GM18507 (cell line): ENCODE data around the gene FOXC1.

Experiments used
- DNase-seq: peaks from one replicate; pipeline ENCODE4 v3.0.0; 2011; ENCODE audit warnings: low read depth; ENCODE audit not compliant: insufficient read length; ENCODE audit errors: extremely low spot score
- FAIRE-seq: peaks from 2 replicates; lab custom pipeline; 2011; peaks lifted over from hg19 to GRCh38; lab: Jason Lieb, UNC

Gene FOXC1

DNA sequence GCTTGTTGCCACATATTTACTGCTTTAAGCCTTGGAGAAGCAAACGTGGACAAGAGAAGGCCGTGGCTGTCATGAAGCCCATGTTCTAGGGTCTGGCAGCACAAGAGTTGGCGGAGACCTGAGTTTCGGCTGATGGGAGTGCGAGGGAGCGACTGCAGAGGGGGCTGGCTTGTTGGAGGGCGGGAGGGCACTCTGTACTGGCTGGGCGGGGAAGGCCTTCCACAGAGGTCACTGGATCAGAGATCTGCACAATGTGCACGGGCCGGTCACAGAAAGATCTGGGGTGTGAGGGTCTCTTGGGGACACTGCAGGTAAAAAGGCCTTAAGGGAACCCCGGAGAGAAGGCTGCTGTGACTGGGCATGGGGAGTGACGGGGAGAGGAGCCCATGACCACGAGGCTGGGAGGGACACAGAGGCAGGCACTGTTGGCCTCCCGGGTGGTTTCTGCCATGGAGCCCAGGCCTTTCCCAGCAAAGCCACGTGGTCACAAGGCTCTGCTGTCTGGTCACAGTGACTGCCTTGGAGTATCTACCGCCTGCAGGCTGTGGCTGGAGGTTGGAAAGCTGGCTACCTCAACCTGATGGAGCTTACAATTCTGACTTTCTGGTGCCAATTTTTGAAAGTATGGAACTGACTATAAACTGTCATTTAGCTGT lies 23.8 kb downstream of the FOXC1 start:
- no peak for DNase-seq
- no peak for FAIRE-seq

DNA sequence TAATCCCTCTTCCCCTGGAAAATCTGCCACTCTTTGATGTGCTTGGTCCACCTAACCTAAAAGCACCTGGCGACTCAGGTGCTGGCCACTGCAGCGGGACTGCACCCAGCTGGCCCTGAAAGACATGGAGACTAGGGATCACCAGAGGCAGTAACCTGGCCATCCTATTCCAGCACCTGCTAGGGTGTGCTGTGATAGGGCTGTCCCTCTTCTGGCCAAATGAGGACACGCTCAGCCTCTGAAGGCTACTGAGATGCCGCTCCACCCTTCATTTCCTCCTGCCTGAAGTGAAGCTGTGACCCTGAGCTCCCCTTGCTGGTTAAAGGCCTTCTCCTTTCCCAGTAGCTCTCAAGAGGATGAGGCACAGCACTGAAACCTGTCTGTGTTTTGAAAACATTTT lies 24.4 kb downstream of the FOXC1 start:
- FAIRE-seq (no peak), DNase-seq (no peak)

GRCh38 chr6:1635305-1636010 lies 25.7 kb downstream of the FOXC1 start:
- FAIRE-seq, result no peak

GRCh38 chr6:1636272-1636825 lies 26.6 kb downstream of the FOXC1 start:
- no peak for FAIRE-seq

More at GRCh38 chr6:1635305-1636010, 25.7 kb downstream of the FOXC1 start:
- no peak for DNase-seq

DNA sequence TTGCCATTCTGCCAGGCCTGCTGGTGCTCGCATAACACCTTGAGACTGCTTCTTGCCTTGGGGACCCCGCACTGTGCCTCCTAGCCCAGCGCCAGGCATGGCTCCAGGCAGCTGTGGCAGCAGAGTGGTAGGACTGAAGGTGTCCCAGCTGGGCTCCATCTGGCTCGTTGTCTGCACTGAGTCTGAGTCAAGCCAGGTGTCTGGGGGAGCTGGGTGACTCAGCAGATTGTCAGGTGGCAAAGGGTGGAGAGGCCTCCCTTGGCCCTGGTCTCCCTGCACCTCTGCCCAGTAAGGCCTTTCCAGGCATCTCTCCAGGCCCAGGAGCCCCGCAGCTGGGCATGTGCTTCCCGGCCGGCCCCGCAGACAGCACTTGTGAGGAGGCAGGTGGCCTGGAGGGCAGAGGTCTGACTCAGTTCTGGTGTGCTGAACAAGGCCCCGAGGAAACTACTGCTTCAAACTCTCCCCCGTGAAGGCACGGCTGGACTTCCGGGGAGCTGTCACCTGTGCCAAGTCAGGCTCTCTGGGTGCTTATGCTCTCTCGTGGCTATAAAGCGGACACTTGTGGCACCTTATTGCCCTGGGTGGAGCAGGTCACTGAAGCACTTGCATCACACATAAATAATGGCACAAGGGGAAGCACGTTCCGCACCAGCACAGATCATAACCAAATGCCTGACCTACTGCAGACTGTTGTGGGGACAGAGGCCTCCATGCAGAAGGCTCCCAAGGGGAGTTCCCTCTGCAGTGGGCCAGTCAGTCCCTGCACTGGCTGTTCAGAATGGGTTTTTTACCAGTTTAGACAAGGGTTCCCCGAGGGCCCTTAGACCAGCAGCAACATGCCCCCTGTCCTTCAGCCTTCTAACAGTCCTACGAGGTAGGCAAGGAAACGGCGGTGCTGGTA lies 27.5 kb downstream of the FOXC1 start:
- DNase-seq (no peak), FAIRE-seq (no peak)

More at GRCh38 chr6:1636272-1636825, 26.6 kb downstream of the FOXC1 start:
- no peak for DNase-seq

- DNase-seq (no peak), FAIRE-seq (no peak)
Measured at GRCh38 chr6:1639430-1639829, 29.7 kb downstream of the FOXC1 start.

- no peak for FAIRE-seq
- DNase-seq, result no peak
Measured at GRCh38 chr6:1640476-1640875, 30.8 kb downstream of the FOXC1 start.

- no peak for FAIRE-seq
Measured at GRCh38 chr6:1641343-1641885, 31.7 kb downstream of the FOXC1 start.

GRCh38 chr6:1643111-1643510 lies 33.4 kb downstream of the FOXC1 start:
- FAIRE-seq (no peak), DNase-seq (no peak)

More at GRCh38 chr6:1641343-1641885, 31.7 kb downstream of the FOXC1 start:
- no peak for DNase-seq

GRCh38 chr6:1643830-1644445 lies 34.2 kb downstream of the FOXC1 start:
- FAIRE-seq, result no peak

GRCh38 chr6:1644516-1645060 lies 34.9 kb downstream of the FOXC1 start:
- FAIRE-seq (no peak), DNase-seq (no peak)

More at GRCh38 chr6:1643830-1644445, 34.2 kb downstream of the FOXC1 start:
- no peak for DNase-seq

DNA sequence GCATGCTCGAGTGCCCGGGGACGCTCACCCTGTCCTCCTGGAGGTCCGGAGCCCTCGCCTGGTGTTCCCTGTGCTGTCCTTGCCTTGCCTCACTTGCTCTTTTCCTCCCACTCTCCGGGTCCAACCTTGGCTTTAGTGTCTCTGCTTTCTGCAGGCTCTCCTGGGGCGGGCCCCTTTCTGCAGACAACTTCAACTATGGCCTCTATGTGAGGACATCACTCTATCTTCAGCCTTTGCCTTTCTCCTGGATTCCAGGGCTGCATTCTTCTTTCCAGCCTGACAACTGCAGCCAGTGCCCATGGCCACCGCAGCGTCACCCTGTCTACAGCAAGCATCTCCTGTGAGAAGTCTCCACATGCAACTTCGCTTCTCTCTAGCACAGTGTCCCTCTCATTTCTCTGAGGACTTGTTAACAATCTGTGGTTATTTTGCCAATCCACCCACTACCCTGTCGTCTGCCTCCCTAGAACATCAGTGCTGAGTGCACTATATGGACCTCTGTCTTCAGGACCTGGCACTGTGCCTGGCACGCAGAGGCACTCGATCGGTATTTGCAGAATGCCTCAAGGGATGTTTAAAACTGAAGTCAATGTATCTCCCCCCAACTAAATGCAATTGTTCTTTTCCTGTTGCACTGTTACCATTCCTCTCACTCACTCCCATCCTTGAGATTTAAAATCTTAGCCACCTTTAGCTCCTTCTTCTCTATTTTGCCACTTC lies 35.9 kb downstream of the FOXC1 start:
- no peak for FAIRE-seq
- DNase-seq, result no peak

DNA sequence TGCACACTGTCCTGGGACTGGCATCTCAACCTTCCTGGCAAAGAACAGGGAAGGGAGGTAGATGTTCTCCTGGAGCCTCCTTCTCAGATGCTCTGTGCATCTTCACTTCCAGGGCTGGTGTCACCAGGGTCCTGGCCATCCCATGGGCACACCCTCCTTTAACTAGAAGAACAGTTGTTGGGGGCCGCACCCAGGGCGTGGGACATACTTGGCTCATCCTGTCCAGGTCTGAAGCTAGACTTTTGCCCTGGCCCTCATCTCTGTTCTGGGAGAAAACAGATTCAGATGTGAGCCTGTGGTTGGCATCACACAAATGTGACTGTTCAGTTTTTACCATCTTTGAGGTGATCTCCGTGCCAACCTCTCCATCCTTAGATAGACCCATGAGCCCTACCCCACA lies 41.6 kb downstream of the FOXC1 start:
- DNase-seq (no peak), FAIRE-seq (no peak)

GRCh38 chr6:1652842-1653241 lies 43.1 kb downstream of the FOXC1 start:
- no peak for FAIRE-seq

GRCh38 chr6:1654054-1654453 lies 44.3 kb downstream of the FOXC1 start:
- DNase-seq (no peak), FAIRE-seq (no peak)

More at GRCh38 chr6:1652842-1653241, 43.1 kb downstream of the FOXC1 start:
- no peak for DNase-seq

DNA sequence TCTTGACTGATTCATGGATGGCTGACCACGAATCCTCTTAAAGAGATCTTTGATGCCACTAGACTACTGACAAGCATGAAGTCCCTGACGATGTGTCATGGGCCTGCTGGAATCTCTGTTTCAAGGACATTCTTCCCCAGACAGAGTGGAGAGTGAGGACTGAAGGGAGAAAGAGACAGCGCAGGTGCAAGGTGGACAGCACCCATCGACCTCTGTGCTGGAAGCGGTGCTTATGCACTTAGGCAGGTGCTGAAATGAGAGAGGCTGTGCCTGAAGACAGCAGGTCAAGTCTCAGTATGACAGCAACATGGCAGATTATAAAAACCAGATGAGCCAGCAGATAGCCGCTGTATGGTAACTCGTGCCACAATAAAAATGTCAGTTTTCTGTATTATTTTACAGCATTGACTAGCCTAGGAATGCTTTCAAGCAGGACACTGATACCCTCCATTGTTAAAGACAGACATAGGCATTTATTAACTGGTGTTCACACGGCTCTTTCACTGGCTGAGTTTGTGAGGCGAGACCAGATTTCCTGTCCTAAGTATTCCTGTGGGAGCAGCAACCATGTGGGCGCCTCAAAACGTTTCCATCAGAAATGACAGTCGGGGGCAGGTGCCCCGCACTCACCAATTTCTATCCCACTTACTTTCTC lies 47.5 kb downstream of the FOXC1 start:
- no peak for FAIRE-seq
- no peak for DNase-seq

- DNase-seq (no peak), FAIRE-seq (no peak)
Measured at GRCh38 chr6:1657771-1658165, 48.1 kb downstream of the FOXC1 start.
